GM04504 (cell line): ENCODE results near the gene MSI2.

Experiments
- DNase-seq: peaks from one replicate; pipeline ENCODE4 v3.0.0-alpha.2; 2012; ENCODE audit warnings: low read depth

MSI2 gene

GRCh38 chr17:57343717-57344116 lies 87.4 kb downstream of the MSI2 start:
- DNase-seq = no peak

GRCh38 chr17:57344261-57344660 lies 87.9 kb downstream of the MSI2 start:
- DNase-seq = no peak

- no peak for DNase-seq
Observed at GRCh38 chr17:57349541-57350247, 93.4 kb downstream of the MSI2 start.

GRCh38 chr17:57350266-57350665 lies 93.9 kb downstream of the MSI2 start:
- DNase-seq = no peak

GRCh38 chr17:57352665-57353175 lies 96.4 kb downstream of the MSI2 start:
- no peak for DNase-seq

- no peak for DNase-seq
Observed at GRCh38 chr17:57354673-57355072, 98.3 kb downstream of the MSI2 start.

- DNase-seq = no peak
Observed at GRCh38 chr17:57355090-57355859, 99.0 kb downstream of the MSI2 start.

- no peak for DNase-seq
Observed at GRCh38 chr17:57356153-57356718, 99.9 kb downstream of the MSI2 start.

GRCh38 chr17:57356719-57357391 lies 100.5 kb downstream of the MSI2 start:
- no peak for DNase-seq

GRCh38 chr17:57357392-57357784 lies 101.1 kb downstream of the MSI2 start:
- DNase-seq = no peak

- DNase-seq = no peak
Observed at GRCh38 chr17:57357830-57358430, 101.6 kb downstream of the MSI2 start.

- no peak for DNase-seq
Observed at GRCh38 chr17:57360266-57360665, 103.9 kb downstream of the MSI2 start.

GRCh38 chr17:57362797-57363556 lies 106.7 kb downstream of the MSI2 start:
- no peak for DNase-seq

GRCh38 chr17:57363580-57363979 lies 107.3 kb downstream of the MSI2 start:
- DNase-seq = no peak

- DNase-seq = no peak
Observed at GRCh38 chr17:57363998-57364643, 107.8 kb downstream of the MSI2 start.

- no peak for DNase-seq
Observed at GRCh38 chr17:57365420-57365819, 109.1 kb downstream of the MSI2 start.

- no peak for DNase-seq
Observed at GRCh38 chr17:57366177-57366557, 109.8 kb downstream of the MSI2 start.

- DNase-seq = no peak
Observed at GRCh38 chr17:57366558-57367351, 110.4 kb downstream of the MSI2 start.

GRCh38 chr17:57368637-57369336 lies 112.5 kb downstream of the MSI2 start:
- no peak for DNase-seq
